G401.6 (cell line): ENCODE measurements around the gene PLA2G3.
A peak's percentile ranks its signal among the peaks of the same experiment; 100 is the strongest.
"Not testable (repeated sequence)": the region's sequence is repeated elsewhere in the genome, so short reads cannot be mapped to it uniquely, and the experiment has no call there.

Source experiments
- FAIRE-seq: peaks from 2 replicates; lab custom pipeline; 2012; peaks lifted over from hg19 to GRCh38; lab: Jason Lieb, UNC

Gene PLA2G3, protein sequence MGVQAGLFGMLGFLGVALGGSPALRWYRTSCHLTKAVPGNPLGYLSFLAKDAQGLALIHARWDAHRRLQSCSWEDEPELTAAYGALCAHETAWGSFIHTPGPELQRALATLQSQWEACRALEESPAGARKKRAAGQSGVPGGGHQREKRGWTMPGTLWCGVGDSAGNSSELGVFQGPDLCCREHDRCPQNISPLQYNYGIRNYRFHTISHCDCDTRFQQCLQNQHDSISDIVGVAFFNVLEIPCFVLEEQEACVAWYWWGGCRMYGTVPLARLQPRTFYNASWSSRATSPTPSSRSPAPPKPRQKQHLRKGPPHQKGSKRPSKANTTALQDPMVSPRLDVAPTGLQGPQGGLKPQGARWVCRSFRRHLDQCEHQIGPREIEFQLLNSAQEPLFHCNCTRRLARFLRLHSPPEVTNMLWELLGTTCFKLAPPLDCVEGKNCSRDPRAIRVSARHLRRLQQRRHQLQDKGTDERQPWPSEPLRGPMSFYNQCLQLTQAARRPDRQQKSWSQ

DNA sequence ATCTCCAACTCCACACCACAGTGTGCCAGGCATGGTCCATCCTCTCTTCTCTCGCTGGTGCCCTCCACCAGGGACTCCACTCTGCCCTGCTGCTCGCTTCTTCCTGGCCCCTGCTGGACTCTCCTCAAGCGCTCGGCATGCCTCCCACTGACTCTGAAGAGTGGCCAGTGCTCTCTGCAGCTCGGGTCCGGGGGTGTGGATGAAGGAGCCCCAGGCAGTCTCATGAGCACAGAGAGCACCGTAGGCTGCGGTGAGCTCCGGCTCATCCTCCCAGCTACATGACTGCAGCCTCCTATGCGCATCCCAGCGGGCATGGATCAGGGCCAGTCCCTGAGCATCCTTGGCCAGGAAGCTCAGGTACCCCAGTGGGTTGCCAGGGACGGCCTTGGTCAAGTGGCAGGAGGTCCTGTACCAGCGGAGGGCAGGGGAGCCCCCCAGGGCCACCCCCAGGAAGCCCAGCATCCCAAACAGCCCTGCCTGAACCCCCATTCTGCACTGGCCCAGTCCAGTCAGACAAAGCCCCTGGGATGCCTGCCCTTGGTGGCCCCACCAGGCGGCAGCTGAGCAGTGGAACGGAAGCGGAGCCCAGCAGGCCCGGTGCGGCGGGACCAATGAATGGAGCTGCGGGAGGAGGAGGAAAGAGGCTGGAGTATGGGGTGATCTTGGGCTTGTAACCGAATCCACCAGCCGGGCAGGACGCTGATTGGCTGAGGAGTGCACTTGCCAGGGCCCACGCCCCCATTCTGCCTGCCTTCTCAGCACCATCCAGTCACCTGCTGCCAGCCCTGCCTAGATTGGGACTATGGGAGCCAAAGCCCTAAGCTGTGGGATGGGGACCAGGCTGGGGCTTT lies at the start of gene PLA2G3:
Gene PLA2G3 (minus strand): TSS at position 643 of the 851 bp plus-strand sequence. CDS start 154 bp downstream, at position 489.
- FAIRE-seq = no peak

DNA sequence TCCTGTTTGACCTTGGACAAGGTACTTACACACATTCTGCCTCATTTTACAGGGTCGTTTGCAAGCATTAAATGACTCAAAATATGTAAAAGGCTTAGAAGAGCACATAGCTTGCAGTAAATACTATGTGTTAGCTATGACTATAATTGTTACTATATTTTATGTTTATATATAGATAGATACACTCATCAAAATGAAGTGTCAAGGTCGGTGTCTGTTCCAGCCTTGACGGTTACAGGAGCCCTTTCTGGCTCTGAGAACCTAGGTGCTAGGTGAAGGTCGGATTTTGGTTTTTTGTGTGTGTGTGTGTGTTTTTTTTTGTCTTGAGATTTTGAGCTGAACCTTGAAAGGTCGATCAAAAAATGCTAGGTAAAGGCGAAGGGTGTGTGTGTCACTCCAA lies 47.3 kb upstream of the PLA2G3 start:
- no peak for FAIRE-seq

DNA sequence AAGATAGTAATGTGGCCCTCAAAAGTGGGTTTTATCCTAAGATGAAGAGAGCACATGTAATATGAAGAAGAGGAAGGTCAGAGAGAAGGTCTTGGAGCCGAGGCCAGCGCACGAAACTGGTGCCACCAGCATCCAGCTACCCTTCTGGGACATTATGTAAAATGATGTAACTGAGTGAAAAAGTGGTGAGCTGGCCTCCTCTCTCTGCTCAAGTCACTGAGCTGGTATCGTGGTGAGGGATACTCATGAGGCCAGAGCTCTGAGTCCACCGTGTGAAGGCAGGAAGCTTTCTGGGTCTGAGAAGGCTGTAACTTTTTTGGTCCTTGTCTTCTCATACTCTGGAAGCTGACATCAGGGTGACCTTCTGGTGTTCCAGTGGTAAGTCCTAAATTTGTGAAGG lies 44.7 kb upstream of the PLA2G3 start:
- no peak for FAIRE-seq

DNA sequence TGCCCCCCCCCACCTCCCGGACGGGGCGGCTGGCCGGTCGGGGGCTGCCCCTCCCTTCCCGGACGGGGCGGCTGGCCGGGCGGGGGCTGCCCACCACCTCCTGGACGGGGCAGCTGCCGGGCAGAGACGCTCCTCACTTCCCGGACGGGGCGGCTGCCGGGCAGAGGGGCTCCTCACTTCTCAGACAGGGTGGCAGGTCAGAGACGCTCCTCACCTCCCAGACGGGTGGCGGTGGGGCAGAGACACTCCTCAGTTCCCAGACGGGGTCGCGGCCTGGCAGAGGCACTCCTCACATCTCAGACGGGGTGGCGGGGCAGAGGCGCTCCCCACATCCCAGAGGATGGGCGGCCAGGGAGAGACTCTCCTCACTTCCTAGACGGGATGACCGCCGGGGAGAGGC lies 43.7 kb upstream of the PLA2G3 start:
- no peak for FAIRE-seq

DNA sequence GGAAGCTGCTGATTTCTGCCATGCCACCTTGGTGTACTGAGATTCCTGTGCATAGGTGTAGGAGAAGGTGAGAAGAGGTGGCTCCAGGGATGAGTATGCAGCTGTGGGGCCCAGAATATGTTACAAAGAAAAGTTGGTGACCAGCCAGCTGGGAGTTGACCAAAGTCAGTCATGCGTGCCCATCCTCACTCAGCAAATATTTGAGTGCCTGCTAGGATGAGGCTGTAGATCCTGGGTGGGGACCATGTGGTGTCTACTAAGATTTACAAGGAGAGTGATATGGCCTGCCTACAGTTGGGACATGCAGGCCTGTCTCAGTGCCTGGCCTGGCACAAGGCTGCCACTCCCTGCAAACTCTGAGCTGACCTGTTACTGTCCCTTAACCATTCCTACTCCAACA lies 39.0 kb upstream of the PLA2G3 start:
- no peak for FAIRE-seq

DNA sequence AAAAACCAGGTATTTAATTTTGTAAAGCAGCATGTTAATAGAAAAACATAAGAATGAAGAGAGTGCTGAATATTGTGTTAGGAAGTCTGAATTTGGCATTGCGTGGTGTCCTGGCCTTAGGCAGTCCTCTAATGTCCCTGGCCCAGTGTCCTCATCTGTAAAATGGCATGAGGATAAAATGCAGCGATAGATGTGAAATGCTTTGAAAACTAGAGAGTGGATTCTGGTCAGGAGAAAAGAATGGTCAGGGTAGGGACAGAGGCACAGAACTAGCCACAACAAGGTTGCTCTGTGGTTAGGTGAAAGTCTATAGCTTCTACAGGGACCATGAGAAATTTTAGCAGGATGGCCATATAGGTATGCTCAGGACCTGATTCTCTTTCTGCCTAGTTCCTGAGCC lies 38.6 kb upstream of the PLA2G3 start:
- FAIRE-seq = no peak

DNA sequence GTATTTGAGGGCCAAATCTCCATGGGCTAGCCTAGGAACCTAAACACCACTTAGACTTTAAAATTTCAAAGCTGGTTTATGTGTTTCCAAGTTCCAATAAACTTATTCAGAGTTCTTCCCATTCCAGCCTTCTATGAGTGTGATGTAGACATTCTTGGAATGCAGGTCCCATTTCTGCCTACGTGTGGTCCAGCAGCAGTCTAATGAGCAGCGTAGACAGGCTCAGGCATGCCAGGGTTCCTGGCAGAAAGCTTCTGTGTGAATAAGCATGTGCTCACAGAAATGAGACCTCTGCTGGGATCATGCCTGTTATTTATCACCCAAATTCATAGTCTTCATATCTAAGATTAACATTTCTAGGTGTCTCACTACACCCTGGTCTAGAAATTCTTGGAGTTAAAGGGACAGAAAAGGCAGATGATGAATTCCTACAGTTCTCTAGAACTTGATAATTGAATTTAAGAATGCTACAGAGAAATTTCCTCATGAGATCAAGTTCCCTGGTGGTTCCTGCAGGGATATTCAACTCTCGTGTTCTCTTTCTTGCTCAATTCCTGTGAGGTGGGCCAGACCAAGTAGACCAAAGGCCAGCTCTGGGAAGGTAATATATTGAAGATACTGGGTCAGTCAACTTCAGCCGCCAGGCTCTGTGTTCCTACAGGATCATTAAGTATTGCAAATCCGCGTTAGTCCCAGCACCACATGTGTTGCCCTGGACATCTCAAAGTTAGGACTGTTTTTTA lies 37.3 kb upstream of the PLA2G3 start:
- FAIRE-seq = peak; percentile 80

DNA sequence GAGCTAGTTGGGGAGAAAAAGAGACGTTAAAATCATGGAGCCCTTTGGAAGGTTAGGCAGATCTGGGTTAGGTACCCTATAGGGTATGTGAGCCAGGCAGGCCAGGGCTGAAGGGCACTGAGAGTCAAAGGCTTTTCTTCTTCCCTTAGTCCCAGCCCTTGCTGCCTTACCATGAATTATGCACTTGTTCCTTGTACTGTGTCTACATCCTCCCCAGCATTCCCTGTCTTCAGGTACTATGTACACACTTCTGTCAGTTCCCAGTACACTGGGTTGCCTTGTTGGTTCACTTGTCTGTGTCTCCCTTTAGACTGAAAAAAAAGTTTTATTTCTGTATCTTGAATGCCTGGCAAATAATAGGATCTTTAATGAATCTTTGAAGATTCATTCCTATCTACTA lies 36.6 kb upstream of the PLA2G3 start:
- FAIRE-seq = no peak

DNA sequence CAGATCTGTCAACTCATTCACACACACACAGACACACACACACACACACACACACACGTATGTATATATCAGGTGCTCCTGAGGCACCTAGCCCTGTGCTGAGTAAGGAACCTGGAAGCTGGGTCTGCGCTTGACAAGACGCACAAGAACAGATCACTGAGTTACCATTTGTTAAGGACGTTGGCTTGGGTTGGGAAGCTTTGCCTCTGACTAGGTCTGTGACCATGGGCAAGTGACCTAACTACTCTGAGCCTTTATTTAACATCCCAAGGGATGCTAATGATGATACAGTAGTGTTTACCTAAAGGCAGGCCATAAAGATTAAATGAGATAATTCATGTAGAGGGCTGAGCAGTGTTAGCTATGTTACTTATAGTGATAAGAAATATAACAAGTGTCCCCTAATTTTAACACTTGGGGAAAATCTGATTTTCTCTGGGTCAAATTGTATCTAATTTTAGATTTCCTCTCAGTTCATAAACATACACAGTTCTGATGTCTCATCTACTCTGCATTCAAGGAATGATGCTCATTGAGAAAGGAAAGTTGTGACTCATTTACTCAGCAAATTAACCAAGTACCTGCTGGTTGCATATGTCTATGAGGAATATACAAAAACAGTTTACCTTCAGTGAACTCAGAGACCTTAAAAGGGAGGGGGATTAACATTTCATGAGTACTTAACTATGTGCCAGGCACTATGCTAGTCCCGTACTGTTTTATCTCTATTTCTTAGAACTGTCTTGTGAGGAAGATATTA lies 33.3 kb upstream of the PLA2G3 start:
- FAIRE-seq = peak; percentile 27

DNA sequence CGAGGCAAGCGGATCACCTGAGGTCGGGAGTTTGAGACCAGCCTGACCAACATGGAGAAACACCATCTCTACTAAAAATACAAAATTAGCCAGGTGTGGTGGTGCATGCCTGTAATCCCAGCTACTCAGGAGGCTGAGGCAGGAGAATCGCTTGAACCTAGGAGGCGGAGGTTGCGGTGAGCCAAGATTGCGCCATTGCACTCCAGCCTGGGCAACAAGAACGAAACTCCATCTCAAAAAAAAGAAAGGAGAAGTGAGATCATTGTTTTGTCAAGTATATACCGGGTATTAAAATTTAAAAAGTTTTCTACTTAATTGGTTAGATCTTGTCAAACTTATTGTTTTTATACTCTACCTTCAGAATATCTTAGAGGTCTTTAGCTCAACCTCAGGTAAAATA lies 31.4 kb upstream of the PLA2G3 start:
- not testable (repeated sequence) for FAIRE-seq

DNA sequence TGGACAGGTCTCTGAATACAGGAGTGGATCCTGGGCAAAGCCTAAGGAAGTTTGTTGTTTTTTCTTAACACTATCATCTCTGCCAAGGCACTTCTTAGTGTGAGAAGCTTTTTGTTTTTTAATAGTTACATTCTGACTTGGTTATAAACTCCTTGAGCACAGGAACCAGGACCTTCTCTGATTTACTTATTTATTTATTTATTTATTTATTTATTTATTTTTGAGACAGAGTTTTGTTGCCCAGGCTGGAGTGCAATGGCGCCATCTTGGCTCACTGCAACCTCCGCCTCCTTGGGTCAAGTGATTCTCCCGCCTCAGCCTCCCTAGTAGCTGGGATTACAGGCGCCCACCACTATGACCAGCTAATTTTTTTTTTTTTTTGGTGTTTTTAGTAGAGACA lies 30.7 kb upstream of the PLA2G3 start:
- no peak for FAIRE-seq

DNA sequence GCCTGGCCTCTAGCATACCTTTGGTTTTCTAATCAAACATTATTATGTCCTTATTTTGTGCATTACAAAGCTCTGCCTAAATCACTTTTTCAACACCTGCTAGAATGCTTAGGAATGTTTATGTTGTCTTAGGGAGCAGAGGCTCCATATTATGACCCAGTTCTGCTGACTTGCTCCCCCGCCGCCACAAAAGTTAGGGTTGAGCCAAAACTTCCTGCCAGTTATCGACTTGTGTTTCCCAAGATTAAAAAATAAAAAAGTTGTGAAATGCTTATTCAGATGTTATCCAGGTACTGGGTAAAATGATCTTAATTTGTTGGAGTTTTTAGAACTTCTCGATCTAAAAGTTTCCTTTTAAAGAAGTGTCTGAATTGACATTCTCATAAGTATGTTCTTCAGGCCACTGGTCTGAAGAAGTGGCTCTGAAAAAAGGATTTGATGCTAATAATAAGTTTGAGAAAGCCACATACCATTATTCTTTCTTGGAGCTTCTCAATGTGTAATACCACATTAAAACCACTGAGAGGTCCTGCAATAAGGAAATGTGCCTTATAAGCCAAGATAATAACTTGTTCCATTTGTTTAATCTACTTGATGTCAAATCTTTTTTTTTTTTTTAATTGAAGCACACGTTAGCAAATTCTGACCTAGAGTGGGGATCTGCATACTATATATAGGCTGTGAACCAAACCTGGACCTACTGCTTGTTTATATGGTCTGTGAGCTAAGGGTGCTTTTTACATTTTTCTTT lies 21.9 kb upstream of the PLA2G3 start:
- FAIRE-seq = no peak

DNA sequence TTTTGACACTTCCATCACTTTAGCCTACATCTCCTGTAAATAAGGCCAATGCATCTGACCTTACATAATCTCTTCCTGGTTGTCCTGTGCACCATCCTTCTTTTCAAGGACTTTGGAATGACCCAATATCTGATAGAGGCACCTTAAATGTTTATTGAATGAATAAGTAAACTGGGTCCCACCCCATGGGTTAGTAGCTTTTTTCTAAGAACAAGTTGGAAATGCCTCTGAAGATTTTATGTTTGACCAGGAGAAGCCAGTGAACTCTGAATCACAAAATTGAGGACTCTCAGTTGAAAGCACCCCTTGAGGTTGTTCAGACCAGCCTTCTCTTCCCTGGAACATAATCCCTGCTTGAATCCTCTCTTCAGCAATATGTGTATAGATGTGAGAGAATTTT lies 21.1 kb upstream of the PLA2G3 start:
- FAIRE-seq = no peak

DNA sequence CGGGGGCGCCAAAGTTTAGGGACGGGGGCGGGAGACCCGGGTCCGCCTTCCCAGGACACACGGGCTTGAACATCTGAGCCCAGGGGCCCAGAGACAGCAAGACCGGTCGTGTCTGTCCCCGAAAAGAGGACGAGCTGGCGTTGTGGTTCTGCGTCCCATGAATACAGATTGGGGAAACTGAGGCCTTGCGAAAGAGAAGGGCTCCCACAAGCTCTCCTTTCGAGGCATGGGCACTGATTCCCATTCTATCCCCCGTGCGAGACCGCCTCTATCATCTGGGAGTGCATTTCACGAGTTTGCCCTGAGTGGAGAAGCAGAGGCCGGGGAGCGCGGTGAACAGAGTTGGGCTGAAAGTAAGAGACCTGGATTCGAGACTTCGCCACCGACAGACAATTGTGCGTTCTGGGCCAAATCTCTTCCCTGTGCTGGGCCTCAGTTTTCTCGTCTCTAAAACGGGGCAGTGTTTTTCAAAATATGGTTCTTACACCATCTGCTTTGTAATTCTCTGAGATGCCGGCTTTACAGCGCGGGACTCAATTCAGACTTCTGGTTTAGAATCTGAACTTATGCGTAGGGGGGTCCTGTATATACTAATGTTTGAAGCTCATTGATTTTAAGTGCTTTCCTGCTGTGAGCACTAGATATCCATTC lies 20.1 kb upstream of the PLA2G3 start:
- FAIRE-seq = no peak

DNA sequence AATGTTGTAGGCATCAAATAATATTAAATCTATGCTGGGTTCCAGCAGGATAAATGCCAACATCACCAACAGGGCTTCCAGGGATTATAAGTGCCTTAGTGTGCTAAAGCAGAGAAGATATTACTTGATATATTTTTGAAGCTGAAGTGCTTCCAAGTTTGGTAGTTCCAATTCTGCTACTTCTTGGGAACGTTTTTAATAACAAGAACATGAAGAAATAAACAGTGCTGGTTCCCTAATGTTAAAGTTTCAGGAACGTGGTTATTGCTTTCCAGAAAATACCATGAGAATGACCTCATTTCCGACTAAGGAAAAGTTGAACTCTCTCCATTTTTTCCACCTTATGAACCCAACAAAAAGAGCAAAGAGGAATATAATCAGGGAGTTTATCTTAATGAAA lies 15.1 kb upstream of the PLA2G3 start:
- no peak for FAIRE-seq

DNA sequence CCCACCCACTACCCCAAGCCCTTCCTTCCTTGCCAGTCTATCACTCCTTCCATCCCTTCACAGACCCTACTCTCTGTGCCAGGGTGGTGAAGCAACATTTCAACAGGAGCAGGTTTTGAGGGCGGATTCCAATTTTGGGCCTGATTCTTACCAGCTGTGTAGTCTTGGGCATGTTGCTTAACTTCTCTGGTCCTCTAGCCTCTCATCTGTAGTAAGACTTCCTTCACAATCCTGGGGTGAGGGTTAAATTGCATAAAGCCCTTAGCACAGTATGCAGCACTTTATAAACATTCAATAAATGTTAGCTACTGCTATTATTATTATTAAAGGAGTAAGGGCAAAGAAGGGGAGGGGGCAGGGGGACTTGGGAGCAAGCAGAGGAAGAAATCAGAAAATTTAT lies 14.7 kb upstream of the PLA2G3 start:
- no peak for FAIRE-seq

DNA sequence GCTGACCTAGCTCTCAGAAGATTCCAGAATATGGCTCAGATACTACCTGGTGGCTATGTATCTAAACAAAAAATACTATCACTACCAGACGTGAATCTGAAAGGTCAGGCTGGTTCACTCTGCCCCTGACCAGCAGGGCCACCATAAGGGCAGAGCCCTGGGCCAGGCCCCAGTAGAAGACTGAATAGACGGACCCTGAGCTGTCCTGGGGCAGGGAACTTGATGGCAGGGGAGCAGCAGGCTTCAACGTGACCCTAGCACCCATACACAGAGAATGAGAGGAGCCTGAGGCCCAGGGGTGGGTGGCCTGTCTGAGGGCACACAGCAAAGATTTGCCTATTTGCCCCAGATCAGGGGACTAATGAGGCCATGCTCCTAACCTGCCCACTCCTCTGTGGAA lies 13.0 kb upstream of the PLA2G3 start:
- FAIRE-seq = no peak

DNA sequence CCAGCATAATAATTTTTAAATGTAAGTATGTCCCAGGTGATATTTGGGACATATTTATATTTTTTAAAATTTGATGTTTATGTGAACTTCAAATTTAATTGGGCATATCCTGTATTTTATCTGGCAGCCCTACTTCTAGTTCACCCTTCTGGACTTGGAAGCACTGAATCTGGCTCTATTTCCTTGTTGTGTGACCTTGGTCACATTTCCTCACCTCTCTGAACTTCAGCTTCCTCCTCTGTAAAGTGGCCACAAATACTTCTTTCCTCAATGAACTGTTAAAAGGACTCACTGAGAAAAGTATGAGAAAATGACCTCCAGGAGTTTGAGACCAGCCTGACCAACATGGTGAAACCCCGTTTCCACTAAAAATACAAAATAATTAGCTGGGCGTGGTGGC lies 11.6 kb upstream of the PLA2G3 start:
- no peak for FAIRE-seq

DNA sequence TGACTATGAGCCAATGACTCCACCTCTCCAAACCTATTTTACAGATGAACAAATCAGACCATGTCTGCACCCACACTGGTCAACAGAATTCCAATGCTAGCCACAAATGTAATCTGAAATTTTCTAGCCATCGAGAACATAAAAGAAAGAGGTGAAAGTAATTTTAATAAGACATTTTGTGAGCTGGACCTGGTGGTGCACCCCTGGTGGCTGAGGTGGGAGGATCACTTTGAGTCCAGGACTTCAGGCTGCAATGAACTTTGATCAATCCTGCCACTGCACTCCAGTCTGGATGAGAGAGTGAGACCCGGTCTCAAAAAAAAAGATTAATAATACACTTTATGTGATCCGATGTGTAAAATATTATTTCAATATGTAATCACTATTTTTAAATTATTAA lies 10.3 kb upstream of the PLA2G3 start:
- no peak for FAIRE-seq

DNA sequence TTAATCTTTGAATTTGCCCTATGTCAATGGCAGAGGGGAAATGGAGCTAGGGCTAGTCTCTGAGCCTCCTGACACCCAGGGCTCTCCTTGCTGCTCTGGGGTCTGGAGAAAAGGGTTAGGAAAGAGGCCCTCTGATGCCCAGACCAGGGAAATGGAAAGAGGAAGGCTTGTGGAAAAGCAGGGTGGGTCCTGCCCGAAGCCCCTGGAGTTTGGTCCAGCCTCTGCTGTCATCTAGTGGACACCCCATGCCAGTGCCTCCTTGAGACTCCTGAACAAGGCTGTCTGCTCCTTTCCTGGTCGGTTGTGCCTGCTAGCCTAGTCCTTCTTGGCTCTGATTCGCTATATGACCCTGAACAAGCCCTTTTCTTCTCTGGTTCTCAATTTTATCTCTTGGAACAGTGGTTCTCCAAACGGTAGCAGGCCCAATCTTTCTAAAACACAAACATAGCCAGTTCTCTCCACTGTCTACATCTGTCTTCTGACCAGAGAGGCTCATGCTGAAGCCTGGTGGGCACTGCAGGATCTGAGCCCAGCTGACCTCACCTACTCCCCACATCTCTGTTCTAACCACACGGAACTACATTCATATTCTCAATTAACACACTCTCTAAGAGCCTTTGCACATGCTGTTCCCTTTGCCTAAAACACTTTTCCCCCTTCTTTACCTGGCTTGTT lies 8.8 kb upstream of the PLA2G3 start:
- FAIRE-seq = peak; percentile 86
